Head of caudate nucleus (tissue), 42 donors: ENCODE measurements around the gene ANG.
A peak's percentile ranks its signal among the peaks of the same experiment; 100 is the strongest.

ENCODE experiments used
- DNase-seq, 42 donors: peaks; one replicate each; pipeline versions ENCODE4 v3.0.0 to v3.0.0-alpha.2; 2020 to 2021; ENCODE audit warnings: mixed read lengths in 7 of 42
- intact Hi-C: fragments of 100-400 bp; cut with DNase I; formaldehyde crosslinking; loops from one replicate; pipeline ENCODE4 v1.15.0; 2022

The ANG gene

GRCh38 chr14:20668969-20669368 is 19.6 kb upstream of the ANG start:
- DNase-seq = no peak
- intact Hi-C loops = no loop called here

DNA sequence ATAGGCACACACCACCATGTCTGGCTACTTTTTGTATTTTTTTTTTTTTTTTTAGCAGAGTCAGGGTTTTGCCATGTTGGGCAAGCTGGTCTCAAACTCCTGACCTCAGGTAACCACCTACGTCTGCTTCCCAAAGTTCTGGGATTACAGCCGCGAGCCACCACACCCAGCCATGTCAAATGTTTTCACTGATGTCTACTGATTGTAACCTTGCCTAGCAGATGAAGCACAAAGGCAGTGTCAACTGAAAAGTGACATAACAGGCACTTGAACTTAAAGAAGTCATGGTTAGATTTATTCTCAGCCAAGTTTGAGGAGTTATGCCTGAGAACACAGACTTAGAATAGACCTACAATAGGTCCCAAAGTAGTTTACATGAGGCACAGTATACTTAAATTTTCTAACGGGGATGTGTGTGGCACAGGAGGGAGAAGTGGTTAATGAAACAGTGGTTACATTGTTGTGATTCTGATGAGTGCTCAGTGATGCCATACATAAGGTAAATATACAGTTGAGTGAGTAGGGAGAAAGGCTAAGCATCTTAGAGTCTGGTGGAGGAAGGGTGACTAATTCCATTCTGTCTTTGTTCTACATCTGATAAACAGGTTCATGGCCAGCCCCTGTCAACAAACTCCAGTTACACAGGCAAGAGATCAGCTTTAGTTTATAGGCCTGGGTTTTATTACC is 16.8 kb upstream of the ANG start:
- no peak for DNase-seq

GRCh38 chr14:20675669-20676068 is 12.9 kb upstream of the ANG start:
- intact Hi-C loops = no loop called here
- DNase-seq = no peak

More for the DNA sequence above, 16.8 kb upstream of the ANG start:
- intact Hi-C loops = no loop called here

DNA sequence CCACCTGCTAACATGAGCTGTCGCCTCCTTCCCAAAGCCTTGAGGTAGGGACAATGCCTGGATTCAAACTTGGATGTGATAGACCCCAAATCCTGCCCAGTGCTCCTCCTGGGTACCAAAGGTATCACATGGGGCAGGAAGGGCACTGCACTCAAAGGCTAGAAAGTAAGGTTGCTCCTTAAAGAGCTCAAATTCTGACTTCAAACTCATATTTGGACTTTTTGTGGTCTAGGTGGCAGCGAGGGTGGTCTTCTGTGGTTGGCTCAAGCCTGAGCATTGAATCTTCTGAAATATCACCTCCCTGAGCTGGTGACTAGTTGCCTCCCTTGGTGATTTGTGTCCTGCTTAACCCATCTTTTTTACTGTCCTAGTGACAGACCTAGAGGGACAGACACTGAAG is 12.5 kb upstream of the ANG start:
- DNase-seq = no peak
- intact Hi-C loops = no loop called here

- intact Hi-C loops = loop anchor here (5.0 to 10.0 kb wide), 3 partner anchors 48 to 353 kb away; partner anchors contain the start of genes APEX1 and OSGEP
- DNase-seq = peak in 41 of 42 donors; percentile 25 to 88 (median 69)
Observed at GRCh38 chr14:20679907-20680306, 8.7 kb upstream of the ANG start.

DNA sequence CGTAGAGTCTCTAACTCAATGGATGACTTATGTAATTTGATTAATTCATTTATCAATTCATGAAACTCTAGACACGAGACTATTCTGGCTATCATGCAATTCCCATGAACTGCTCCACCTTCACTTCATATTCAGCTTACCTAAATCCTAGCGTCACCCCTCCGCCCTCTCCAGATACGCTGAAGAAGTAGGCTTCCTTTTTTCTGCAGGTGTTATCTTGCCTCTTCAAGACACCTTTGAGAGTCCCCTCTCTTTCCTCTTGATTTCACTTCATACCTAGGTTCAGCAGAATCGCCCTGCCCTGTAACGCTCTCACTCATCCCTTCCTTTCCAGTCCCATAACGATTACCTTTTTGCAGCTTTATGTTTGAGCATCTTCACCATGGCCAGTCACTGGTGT is 8.2 kb upstream of the ANG start:
- intact Hi-C loops = loop anchor here (5.0 to 10.0 kb wide), 3 partner anchors 48 to 353 kb away; partner anchors contain the start of genes APEX1 and OSGEP
- DNase-seq = no peak

GRCh38 chr14:20680843-20681347 is 7.7 kb upstream of the ANG start:
- DNase-seq = peak in 16 of 42 donors; percentile 11 to 68 (median 42)
- intact Hi-C loops = loop anchor here (5.0 to 10.0 kb wide), 3 partner anchors 49 to 354 kb away; partner anchors contain the start of genes APEX1 and OSGEP

DNA sequence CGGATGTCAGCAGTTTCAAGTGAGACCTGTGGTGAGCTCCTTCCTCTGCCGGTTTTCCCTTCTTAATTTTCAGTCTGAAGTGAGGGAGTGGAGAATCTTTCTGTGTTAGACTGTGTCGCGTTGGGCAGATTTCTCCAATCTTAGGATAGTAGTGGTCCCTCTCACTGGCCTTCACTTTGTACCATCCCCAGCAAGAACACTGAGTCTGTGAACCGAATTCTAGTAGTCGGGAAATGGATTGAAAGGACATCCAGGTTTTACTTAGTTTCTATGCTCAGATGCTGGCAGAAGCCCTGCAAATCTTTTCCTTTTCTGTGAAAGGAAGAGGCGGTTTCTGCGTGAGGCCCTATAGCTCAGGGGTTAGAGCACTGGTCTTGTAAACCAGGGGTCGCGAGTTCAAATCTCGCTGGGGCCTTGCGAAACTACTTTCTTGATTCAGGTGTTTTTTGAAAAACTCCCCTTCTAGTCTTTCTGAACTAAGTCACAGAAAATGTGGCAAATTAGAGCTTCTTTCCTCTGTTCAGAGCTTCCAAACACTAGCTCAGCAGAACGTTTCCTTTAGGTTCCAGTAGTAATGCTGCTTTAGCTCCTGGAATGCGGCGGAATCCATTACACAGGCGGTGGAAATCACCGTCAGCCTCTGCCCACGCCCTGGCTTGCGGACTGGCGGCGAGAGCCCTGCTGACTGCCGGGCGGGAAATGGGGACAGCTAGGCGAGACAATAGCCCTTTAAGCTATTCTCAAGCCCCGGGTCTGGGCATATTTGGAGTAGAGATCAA is 7.0 kb upstream of the ANG start:
- peak; percentile 59 to 95 (median 83) for DNase-seq

DNA sequence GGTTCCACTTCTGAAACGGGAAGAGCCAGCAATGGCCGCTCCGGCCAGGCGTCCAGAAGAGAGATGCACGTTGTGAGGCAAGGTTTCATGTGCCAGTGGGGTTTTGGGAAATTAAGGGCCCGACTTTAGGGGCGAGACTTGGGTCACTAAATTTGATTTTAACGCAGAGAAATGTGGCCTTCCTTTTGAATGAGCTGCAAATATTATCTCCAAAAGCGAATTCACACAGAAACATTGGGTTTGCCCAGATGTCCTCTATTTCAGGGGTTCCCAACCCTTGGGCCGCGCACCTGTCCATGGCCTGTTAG is 6.5 kb upstream of the ANG start:
- intact Hi-C loops = loop anchor here (2.0 to 10.0 kb wide), 4 partner anchors 50 to 355 kb away; partner anchors contain the start of genes APEX1 and OSGEP
- DNase-seq = peak in 2 of 42 donors; percentile 42 to 59

More for the DNA sequence above, 7.0 kb upstream of the ANG start:
- intact Hi-C loops = loop anchor here (2.0 to 10.0 kb wide), 4 partner anchors 49 to 354 kb away; partner anchors contain the start of genes APEX1 and OSGEP

DNA sequence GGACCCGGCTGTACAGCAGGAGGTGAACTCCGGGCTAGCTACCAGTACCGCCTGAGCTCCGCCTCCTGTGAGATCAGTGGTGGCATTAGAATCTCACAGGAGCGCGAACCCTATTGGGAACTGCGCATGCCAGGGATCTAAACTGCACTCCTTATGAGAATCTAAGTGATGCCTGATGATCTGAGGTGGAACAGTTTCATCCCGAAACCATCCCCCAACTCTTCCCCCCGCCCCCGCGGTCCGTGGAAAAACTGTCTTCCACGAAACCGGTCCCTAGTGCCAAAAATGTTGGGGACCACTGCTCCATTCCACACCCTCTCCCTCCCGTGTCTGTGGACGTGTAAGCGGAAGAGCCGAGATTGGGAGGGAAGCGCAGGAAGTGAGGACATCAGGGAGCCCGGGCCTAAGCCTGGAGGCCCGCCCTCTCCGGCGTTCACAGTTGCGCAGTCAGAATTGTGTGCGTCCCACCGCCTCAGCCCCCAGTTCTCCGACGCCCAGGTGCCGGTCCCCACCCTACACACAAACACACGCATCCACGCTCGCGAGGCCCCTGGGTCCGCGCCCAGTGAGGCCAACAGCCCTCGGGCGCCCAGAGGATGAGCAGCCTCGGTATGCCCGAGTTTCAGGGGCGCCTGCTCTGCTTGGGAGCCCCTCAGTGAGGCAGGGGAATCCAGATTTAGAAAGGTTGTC is 6.0 kb upstream of the ANG start:
- intact Hi-C loops = loop anchor here (2.0 to 10.0 kb wide), 4 partner anchors 50 to 355 kb away; partner anchors contain the start of genes APEX1 and OSGEP
- DNase-seq = peak; percentile 84 to 97 (median 92)

DNA sequence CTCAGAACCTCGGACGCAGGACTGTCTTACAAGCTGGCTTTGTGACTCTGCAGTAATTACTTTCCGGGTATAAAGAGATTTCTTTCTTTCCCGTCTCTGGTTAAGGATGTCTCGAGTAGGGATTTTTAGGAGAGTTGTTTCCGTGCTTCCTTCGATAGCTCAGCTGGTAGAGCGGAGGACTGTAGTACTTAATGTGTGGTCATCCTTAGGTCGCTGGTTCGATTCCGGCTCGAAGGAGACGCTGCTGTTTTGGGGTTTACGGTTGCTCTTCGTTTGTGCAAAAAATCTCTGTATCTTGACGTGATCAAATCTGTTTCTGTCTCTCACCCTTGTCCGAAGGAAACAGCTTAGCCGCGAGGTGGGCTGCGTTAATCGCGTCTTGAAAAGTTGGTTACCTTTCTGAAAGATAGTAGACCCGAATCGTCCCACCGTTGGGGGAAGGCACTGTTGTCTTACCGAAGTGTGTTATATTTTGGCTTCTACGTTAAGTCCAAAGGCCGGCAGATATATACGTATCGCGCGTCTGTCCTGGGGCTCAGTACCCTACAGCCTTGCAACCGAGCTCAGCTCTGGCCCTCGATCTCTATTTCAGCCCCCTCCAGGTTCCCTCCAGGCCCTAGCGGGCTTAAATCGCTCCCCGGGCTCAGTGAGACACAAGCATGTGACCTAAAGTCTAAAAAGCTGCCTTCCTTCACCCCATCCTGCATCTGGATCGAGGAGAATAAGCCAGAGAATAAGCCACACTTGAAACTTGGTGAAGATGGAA is 5.3 kb upstream of the ANG start:
- intact Hi-C loops = loop anchor here (2.0 to 10.0 kb wide), 4 partner anchors 51 to 356 kb away; partner anchors contain the start of genes APEX1 and OSGEP
- peak; percentile 47 to 93 (median 80) for DNase-seq

DNA sequence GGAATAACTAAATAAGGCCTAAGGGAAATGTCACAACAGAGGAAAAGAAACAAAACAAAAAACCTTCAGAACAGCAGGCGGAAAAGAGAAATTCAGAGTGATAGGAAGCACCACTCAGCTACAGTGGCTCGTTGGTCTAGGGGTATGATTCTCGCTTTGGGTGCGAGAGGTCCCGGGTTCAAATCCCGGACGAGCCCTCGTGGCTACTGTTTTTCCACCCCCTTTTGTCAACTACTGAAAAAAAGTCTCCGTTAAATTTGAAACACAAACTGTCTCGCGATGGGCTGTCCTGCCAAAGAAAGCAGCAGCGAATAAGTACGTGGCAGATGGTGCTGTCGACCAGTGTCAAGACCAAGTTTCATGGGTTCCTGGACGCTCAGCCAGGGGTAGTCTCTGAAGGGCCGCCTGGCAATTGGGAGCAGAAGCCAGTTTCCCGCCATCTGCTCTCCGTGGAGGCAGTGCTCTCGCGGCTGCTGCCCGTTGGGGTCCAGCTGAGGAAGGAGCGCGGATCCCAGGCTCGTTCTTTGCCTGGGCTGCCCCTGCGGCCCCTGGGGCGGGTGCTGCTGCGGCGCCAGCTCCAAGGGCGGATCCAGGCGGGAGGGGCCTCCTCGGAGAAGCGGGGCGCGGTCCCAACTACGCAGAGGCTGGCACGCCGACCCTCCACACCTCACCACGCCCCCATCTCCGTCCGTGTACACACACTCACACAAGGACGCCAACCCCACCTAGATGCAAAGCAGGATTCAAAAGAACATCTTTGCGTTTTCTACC is 4.5 kb upstream of the ANG start, which contains the start of gene RNASE4:
Gene RNASE4, plus strand, starts transcription at position 670 of the 771 bp plus-strand sequence. CDS start 14,812 bp downstream, outside the sequence.
- intact Hi-C loops = loop anchor here (2.0 to 10.0 kb wide), 4 partner anchors 52 to 357 kb away; partner anchors contain the start of genes APEX1 and OSGEP

DNA sequence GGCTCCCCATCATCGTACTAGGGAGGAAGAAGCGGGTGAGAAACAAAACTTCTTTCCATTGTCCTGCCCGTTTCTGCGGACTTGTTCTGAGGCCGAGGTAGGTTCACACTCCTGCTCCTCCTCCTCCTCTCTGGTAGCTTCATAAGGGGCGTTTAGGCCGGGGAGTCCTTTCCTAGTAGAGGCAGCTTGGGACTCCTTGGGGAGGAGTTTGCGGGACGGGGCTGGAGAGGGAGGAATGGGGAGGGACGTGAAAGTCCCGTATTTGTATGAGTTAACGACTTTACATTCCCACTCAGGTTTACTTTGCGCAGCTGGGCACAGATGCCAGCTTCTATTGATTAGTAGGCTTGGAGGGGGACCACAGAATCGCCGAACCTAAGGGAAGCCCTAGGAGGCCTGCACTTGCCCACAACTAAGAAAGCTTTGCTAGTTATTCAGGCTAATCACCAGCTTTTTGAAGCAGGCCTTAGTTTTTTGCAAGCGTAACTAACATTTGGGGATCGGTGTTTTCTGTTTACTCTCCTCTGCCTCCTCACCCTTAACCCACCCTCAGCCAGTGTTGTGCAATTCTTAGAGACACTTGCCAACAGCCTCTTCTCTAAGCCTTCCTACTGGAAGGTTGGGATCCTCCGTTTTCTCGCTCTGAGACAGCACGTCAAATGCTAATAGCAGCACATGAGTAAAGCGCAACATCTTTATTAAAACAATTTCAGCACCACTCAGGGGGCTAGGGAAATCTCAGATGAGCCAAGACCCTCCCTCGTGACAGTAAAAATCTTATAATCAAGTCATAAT is 3.7 kb upstream of the ANG start:
- peak in 17 of 42 donors; percentile 7 to 49 (median 25) for DNase-seq
- intact Hi-C loops = loop anchor here (5.0 to 10.0 kb wide), 3 partner anchors 53 to 358 kb away; partner anchors contain the start of genes APEX1 and OSGEP

More for the DNA sequence above, 4.5 kb upstream of the ANG start, which contains the start of gene RNASE4:
- peak; percentile 48 to 93 (median 79) for DNase-seq

DNA sequence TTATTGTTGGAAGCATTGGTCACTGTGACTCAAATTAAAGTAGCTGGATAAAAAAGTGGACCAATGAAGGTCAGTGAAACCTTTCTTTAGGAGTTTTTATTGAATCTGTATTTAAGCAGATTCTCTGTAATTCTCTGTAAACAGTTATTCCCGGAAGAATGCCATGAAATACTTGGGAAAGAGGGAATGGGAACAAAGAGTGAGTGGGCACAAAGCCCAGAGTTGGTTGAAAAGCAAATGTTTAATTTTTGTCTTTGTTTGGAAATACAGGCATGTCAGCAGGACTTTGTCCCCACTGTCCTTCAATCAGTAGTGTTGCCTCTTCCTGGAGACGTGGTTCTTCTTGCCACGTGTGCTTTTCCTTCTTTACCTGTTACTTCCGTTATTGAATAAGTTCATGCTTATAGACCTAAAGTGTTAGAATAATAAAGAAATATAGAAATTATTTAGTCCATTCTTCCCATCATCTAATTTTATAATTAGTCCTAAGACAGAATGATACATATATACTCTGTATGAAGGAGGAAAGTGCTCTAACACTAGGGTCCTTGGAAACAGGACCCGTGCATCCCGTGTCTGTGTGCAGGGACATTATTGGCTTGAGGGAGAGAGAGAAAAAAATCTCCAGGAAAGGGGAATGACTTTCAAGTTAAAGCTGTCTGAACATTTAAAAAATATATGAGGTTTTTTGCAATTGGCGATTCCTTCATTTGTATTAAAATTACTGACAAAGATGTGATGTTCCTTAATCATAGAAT is 2.0 kb upstream of the ANG start:
- DNase-seq = no peak
- intact Hi-C loops = loop anchor here (10.0 kb wide), 1 partner anchor 232 kb away; the partner anchor contains the start of genes APEX1 and OSGEP

- intact Hi-C loops = loop anchor here (10.0 kb wide), 1 partner anchor 233 kb away; the partner anchor contains the start of genes APEX1 and OSGEP
- DNase-seq = no peak
Observed at GRCh38 chr14:20687362-20688166, 1.0 kb upstream of the ANG start.
